K562 (cell line): ENCODE results near the gene C1QTNF8.

Experiments used
- BHLHE40 ChIP-seq: IDR thresholded peaks from 2 replicates; pipeline ENCODE4 v1.6.1; 2011; ENCODE audit warnings: low read length, improper control_type of control experiment
- CREBBP ChIP-seq: IDR thresholded peaks from one replicate; pipeline ENCODE4 v1.6.1; 2012; ENCODE audit warnings: low read depth, mild to moderate bottlenecking, control low read depth, inconsistent platforms, low read length
- PML ChIP-seq: IDR thresholded peaks from 2 replicates; pipeline ENCODE4 v1.6.1; 2012; ENCODE audit warnings: low read length, inconsistent platforms
- SRF ChIP-seq, 2 experiments: fragments of 250-450, 450-650 bp in 1 of 2; sonication (Bioruptor Pico) in 1 of 2; sonication (generic) in 1 of 2; formaldehyde crosslinking; IDR thresholded peaks; 2 replicates each; pipeline versions ENCODE4 v1.5.0 to v1.5.1; 2020 to 2022; ENCODE audit warnings: mild to moderate bottlenecking in 1 of 2, missing genetic modification reagents in 1 of 2
- SRSF1 ChIP-seq: fragments of 200-400 bp; formaldehyde crosslinking; IDR thresholded peaks from 2 replicates; pipeline ENCODE4 v1.6.1; 2017; ENCODE audit warnings: mild to moderate bottlenecking, low read depth, low read length, moderate library complexity
- TAF1 ChIP-seq: IDR thresholded peaks from 2 replicates; pipeline ENCODE4 v1.6.1; 2011; ENCODE audit warnings: mild to moderate bottlenecking, low read length, moderate library complexity; ENCODE audit not compliant: insufficient read depth, control insufficient read depth, severe bottlenecking; ENCODE audit errors: extremely low read depth
- ZBED1 ChIP-seq: IDR thresholded peaks from 2 replicates; pipeline ENCODE4 v1.6.1; 2014
- ZKSCAN8 ChIP-seq: fragments of 200-800 bp; sonication (Bioruptor generic); IDR thresholded peaks from 2 replicates; pipeline ENCODE4 v1.6.1; 2016; ENCODE audit warnings: missing genetic modification characterization, missing compliant biosample characterization
- ZNF274 ChIP-seq: IDR thresholded peaks from 2 replicates; pipeline ENCODE4 v1.6.1; 2011; ENCODE audit warnings: low read depth, mild to moderate bottlenecking, low read length, moderate library complexity, borderline replicate concordance
- TF ChIP-seq, protein P1 (sequence below): sonication (generic); formaldehyde crosslinking; IDR thresholded peaks from 2 replicates; pipeline ENCODE4 v1.8.1; 2023; ENCODE audit warnings: mild to moderate bottlenecking, missing genetic modification reagents
- TF ChIP-seq, protein P2 (sequence below): sonication (generic); formaldehyde crosslinking; IDR thresholded peaks from 2 replicates; pipeline ENCODE4 v1.9.0; 2022; ENCODE audit warnings: mild to moderate bottlenecking, missing genetic modification reagents
- TF ChIP-seq, protein P3 (sequence below): fragments of 250-450 bp; sonication (Bioruptor Pico); IDR thresholded peaks from 2 replicates; pipeline ENCODE4 v1.4.0; 2020; ENCODE audit warnings: mild to moderate bottlenecking, moderate library complexity
- TF ChIP-seq, protein P4 (sequence below): sonication (generic); formaldehyde crosslinking; IDR thresholded peaks from 2 replicates; pipeline ENCODE4 v1.8.1; 2023; ENCODE audit warnings: mild to moderate bottlenecking, missing genetic modification reagents
- TF ChIP-seq, protein P5 (sequence below), 3 experiments: IDR thresholded peaks in 2 of 3; conservative IDR thresholded peaks in 1 of 3; 2 replicates each; pipeline ENCODE4 v1.5.1; 2011 to 2012; ENCODE audit warnings: low read length in 3 of 3, mild to moderate bottlenecking in 3 of 3, control low read depth in 2 of 3, improper control_type of control experiment in 1 of 3, inconsistent platforms in 1 of 3, low read depth in 1 of 3, mixed read lengths in 1 of 3, moderate library complexity in 1 of 3; ENCODE audit not compliant: insufficient read depth in 2 of 3

DNA sequence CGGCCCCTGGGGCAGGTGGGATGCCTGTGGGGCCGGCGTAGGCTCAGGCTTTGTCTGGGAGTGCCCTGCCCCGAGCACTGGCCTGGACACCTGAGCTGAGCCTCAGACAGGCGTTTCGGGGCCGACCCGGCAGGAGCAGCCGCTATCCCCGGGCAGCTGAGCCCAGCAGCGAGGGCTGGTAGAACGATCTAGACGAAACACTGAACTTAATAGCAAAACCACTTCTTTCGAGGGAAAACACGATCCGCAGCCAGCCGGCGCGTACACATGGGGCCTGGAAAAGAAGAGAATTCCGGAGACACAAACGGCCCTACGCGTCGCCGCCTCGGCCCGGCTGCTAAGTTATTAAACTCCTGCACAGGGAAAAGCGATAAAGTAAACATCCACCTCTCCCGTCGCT is 45.5 kb downstream of the C1QTNF8 start:
- TF ChIP-seq SRF (CRISPR knock-in tag; IDR thresholded peaks at IDR 0.05): no peak
- TF ChIP-seq, protein P1, sequence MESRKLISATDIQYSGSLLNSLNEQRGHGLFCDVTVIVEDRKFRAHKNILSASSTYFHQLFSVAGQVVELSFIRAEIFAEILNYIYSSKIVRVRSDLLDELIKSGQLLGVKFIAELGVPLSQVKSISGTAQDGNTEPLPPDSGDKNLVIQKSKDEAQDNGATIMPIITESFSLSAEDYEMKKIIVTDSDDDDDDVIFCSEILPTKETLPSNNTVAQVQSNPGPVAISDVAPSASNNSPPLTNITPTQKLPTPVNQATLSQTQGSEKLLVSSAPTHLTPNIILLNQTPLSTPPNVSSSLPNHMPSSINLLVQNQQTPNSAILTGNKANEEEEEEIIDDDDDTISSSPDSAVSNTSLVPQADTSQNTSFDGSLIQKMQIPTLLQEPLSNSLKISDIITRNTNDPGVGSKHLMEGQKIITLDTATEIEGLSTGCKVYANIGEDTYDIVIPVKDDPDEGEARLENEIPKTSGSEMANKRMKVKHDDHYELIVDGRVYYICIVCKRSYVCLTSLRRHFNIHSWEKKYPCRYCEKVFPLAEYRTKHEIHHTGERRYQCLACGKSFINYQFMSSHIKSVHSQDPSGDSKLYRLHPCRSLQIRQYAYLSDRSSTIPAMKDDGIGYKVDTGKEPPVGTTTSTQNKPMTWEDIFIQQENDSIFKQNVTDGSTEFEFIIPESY (CRISPR knock-in tag): no peak
- no peak for TF ChIP-seq ZNF274
- TF ChIP-seq, protein P2, sequence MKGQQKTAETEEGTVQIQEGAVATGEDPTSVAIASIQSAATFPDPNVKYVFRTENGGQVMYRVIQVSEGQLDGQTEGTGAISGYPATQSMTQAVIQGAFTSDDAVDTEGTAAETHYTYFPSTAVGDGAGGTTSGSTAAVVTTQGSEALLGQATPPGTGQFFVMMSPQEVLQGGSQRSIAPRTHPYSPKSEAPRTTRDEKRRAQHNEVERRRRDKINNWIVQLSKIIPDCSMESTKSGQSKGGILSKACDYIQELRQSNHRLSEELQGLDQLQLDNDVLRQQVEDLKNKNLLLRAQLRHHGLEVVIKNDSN (CRISPR knock-in tag): no peak
- TF ChIP-seq CREBBP: no peak
- TF ChIP-seq, protein P3, sequence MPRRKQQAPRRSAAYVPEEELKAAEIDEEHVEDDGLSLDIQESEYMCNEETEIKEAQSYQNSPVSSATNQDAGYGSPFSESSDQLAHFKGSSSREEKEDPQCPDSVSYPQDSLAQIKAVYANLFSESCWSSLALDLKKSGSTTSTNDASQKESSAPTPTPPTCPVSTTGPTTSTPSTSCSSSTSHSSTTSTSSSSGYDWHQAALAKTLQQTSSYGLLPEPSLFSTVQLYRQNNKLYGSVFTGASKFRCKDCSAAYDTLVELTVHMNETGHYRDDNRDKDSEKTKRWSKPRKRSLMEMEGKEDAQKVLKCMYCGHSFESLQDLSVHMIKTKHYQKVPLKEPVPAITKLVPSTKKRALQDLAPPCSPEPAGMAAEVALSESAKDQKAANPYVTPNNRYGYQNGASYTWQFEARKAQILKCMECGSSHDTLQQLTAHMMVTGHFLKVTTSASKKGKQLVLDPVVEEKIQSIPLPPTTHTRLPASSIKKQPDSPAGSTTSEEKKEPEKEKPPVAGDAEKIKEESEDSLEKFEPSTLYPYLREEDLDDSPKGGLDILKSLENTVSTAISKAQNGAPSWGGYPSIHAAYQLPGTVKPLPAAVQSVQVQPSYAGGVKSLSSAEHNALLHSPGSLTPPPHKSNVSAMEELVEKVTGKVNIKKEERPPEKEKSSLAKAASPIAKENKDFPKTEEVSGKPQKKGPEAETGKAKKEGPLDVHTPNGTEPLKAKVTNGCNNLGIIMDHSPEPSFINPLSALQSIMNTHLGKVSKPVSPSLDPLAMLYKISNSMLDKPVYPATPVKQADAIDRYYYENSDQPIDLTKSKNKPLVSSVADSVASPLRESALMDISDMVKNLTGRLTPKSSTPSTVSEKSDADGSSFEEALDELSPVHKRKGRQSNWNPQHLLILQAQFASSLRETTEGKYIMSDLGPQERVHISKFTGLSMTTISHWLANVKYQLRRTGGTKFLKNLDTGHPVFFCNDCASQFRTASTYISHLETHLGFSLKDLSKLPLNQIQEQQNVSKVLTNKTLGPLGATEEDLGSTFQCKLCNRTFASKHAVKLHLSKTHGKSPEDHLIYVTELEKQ: no peak
- no peak for TF ChIP-seq TAF1
- TF ChIP-seq, protein P4, sequence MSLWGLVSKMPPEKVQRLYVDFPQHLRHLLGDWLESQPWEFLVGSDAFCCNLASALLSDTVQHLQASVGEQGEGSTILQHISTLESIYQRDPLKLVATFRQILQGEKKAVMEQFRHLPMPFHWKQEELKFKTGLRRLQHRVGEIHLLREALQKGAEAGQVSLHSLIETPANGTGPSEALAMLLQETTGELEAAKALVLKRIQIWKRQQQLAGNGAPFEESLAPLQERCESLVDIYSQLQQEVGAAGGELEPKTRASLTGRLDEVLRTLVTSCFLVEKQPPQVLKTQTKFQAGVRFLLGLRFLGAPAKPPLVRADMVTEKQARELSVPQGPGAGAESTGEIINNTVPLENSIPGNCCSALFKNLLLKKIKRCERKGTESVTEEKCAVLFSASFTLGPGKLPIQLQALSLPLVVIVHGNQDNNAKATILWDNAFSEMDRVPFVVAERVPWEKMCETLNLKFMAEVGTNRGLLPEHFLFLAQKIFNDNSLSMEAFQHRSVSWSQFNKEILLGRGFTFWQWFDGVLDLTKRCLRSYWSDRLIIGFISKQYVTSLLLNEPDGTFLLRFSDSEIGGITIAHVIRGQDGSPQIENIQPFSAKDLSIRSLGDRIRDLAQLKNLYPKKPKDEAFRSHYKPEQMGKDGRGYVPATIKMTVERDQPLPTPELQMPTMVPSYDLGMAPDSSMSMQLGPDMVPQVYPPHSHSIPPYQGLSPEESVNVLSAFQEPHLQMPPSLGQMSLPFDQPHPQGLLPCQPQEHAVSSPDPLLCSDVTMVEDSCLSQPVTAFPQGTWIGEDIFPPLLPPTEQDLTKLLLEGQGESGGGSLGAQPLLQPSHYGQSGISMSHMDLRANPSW (CRISPR knock-in tag): no peak
- TF ChIP-seq BHLHE40: no peak
- no peak for TF ChIP-seq PML
- TF ChIP-seq, protein P5, sequence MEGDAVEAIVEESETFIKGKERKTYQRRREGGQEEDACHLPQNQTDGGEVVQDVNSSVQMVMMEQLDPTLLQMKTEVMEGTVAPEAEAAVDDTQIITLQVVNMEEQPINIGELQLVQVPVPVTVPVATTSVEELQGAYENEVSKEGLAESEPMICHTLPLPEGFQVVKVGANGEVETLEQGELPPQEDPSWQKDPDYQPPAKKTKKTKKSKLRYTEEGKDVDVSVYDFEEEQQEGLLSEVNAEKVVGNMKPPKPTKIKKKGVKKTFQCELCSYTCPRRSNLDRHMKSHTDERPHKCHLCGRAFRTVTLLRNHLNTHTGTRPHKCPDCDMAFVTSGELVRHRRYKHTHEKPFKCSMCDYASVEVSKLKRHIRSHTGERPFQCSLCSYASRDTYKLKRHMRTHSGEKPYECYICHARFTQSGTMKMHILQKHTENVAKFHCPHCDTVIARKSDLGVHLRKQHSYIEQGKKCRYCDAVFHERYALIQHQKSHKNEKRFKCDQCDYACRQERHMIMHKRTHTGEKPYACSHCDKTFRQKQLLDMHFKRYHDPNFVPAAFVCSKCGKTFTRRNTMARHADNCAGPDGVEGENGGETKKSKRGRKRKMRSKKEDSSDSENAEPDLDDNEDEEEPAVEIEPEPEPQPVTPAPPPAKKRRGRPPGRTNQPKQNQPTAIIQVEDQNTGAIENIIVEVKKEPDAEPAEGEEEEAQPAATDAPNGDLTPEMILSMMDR (IDR thresholded peaks at IDR 0.05 in 2 of 3, conservative IDR thresholded peaks at IDR 0.05 in 1 of 3; ENCODE audit: insufficient read depth in 2 of 3, low read depth in 1 of 3, low read length in 3 of 3): no peak
- TF ChIP-seq ZBED1: no peak
- TF ChIP-seq SRSF1: no peak
- TF ChIP-seq ZKSCAN8 (CRISPR knock-in tag): no peak
